Fibroblast of skin of left quadriceps (primary cell): ENCODE data around the gene MGAT2.
"Not testable (repeated sequence)": the region's sequence is repeated elsewhere in the genome, so short reads cannot be mapped to it uniquely, and the experiment has no call there.

Experiments used
- DNase-seq, 2 experiments: peaks; one replicate each; pipeline ENCODE4 v3.0.0-alpha.2; 2013; ENCODE audit warnings: low read depth in 2 of 2

The MGAT2 gene

GRCh38 chr14:49612251-49612650, 8.3 kb upstream of the MGAT2 start:
- no peak for DNase-seq

GRCh38 chr14:49612671-49613070, 7.9 kb upstream of the MGAT2 start:
- DNase-seq, result no peak

- no peak for DNase-seq
Observed at GRCh38 chr14:49614196-49614595, 6.4 kb upstream of the MGAT2 start.

GRCh38 chr14:49615776-49616175, 4.8 kb upstream of the MGAT2 start:
- DNase-seq, result no peak

GRCh38 chr14:49617852-49618519, 2.6 kb upstream of the MGAT2 start:
- DNase-seq, result no peak

GRCh38 chr14:49619273-49619672, 1.3 kb upstream of the MGAT2 start:
- not testable (repeated sequence) for DNase-seq

GRCh38 chr14:49619730-49620129, 869 bp upstream of the MGAT2 start:
- DNase-seq, result no peak

GRCh38 chr14:49621114-49621881, 699 bp downstream of the MGAT2 start:
- peak in 1 of 2 experiments; percentile 21 for DNase-seq

GRCh38 chr14:49622022-49622607, 1.5 kb downstream of the MGAT2 start:
- no peak for DNase-seq

GRCh38 chr14:49623387-49623786, 2.8 kb downstream of the MGAT2 start:
- DNase-seq, result no peak

GRCh38 chr14:49623941-49624839, 3.6 kb downstream of the MGAT2 start:
- DNase-seq, result no peak

GRCh38 chr14:49633640-49634546, 13.3 kb downstream of the MGAT2 start:
- DNase-seq, result peak; percentile 86 to 87

GRCh38 chr14:49634547-49635334, 14.1 kb downstream of the MGAT2 start, which contains the start of gene DNAAF2:
TSS of gene DNAAF2 (minus strand) at chr14:49635244. CDS start at chr14:49635149, 95 bp downstream.
- peak in 1 of 2 experiments; percentile 27 for DNase-seq

GRCh38 chr14:49636866-49637265, 16.3 kb downstream of the MGAT2 start:
- no peak for DNase-seq

- DNase-seq, result peak in 1 of 2 experiments; percentile 14
Observed at GRCh38 chr14:49637534-49638078, 17.0 kb downstream of the MGAT2 start.

GRCh38 chr14:49640540-49641417, 20.2 kb downstream of the MGAT2 start:
- no peak for DNase-seq

GRCh38 chr14:49641697-49642129, 21.1 kb downstream of the MGAT2 start:
- no peak for DNase-seq

GRCh38 chr14:49642163-49642562, 21.6 kb downstream of the MGAT2 start:
- DNase-seq, result no peak
